Measurements from ENCODE around the gene MAZ. TPM values are rescaled to one million over a fixed set of nuclear protein-coding genes. Genes with fewer than 3 reads are reported as not detected.

Gene MAZ
- total and polyA plus RNA-seq, 2 of the 13 experiments (the other 11 are each of a cell fraction or from before 2014, with no cell fraction given): 203 to 277 TPM

GRCh38 chr16:29821643-29822115 is 15.3 kb downstream of the MAZ start (continued):
- TF ChIP-seq SP140L (CRISPR knock-in tag; IDR thresholded peaks at IDR 0.05; ENCODE audit: borderline replicate concordance): no peak
- peak; percentile 4; the same call in 1 of the 2 replicates for TF ChIP-seq GATA4 (IDR thresholded peaks at IDR 0.05; ENCODE audit: borderline replicate concordance, low read depth)

GRCh38 chr16:29824589-29825144 is 18.3 kb downstream of the MAZ start:
- Histone ChIP-seq H3K4me3 (replicated peaks in 1 of 3; ENCODE audit: insufficient read depth in 1 of 3, low read depth in 2 of 3, low read length in 3 of 3) (no peak overlapping the region), H4K20me1 (ENCODE audit: insufficient read depth, low read length) (peaks cover 5% of the 10 kb centered on the region; the same call in 1 of the 2 replicates), H3K9me3 (ENCODE audit: low read length) (no peaks in the 10 kb centered on the region), H2AFZ (ENCODE audit: low read length) (no peak overlapping the region), H3K27me3 (ENCODE audit: control insufficient read depth in 1 of 2, insufficient read depth in 2 of 2, low read length in 2 of 2) (no peaks in the 10 kb centered on the region; a peak in 1 of 5 replicates), H3K27ac (ENCODE audit: extremely low read length, insufficient read depth, low read length) (no peak overlapping the region), H3K4me2 (ENCODE audit: low read depth, low read length) (peak overlapping the region; percentile 5; the same call in 1 of the 2 replicates), H3K79me2 (ENCODE audit: insufficient read depth, low read length) (peaks cover 11% of the 10 kb centered on the region), H3K4me1 (ENCODE audit: insufficient read depth, low read length) (peaks cover 100% of the 10 kb centered on the region), H3K9ac (ENCODE audit: insufficient read depth, low read depth, low read length) (0 out of 2 replicates have a peak overlapping the region, but pooled peaks have one; percentile 14), H3K36me3 (replicated peaks in 1 of 2; ENCODE audit: control insufficient read depth in 1 of 2, insufficient read depth in 2 of 2, low read length in 2 of 2) (no peaks in the 10 kb centered on the region)
- no TSS peak for BruUV-seq (replicated peaks)
- peak; percentile 22; the same call in 1 of the 2 replicates for TF ChIP-seq FOSL2 (CRISPR knock-in tag; IDR thresholded peaks at IDR 0.05)
- peak; percentile 72 for TF ChIP-seq ZNF121 (CRISPR knock-in tag; IDR thresholded peaks at IDR 0.05)
- no peak for TF ChIP-seq ZNF713 (CRISPR knock-in tag; IDR thresholded peaks at IDR 0.05)
- peak; percentile 19; the same call in 1 of the 2 replicates for TF ChIP-seq GATAD2A (CRISPR knock-in tag; IDR thresholded peaks at IDR 0.05)
- peak; percentile 41 for TF ChIP-seq ZNF770 (CRISPR knock-in tag; IDR thresholded peaks at IDR 0.05)
- TF ChIP-seq ZNF574 (CRISPR knock-in tag; IDR thresholded peaks at IDR 0.05): no peak
- TF ChIP-seq HNRNPUL1 (IDR thresholded peaks at IDR 0.05; ENCODE audit: low read depth, low read length): no peak
- intact Hi-C loops (cut with micrococcal nuclease; ENCODE audit: unreplicated experiment): loop anchor here (5.0 kb wide), 1 partner anchor 38 kb away; the partner anchor contains the start of gene CDIPT
- no peak for FAIRE-seq
- ATAC-seq: no peak
- DNase-seq (ENCODE audit: low spot score): no peak
- CTCF ChIA-PET (ENCODE audit: low intra/inter-chr PET ratio, low total read pairs): no interaction called here
- 39% methylated on average over 7 of the region's 7 CpGs for WGBS (ENCODE audit: low lambda C conversion rate)
- in situ Hi-C loops (cut with HindIII; ENCODE audit: extremely low pct_ligation_motif_present, low pct_unique_long_range_greater_than_20kb): loop anchor here (25.0 kb wide), 1 partner anchor 838 kb away; the partner anchor contains the start of genes FBRS and PRR14
- POLR2A ChIA-PET: interaction anchor here (0.7 to 6.6 kb wide), 8 partner anchors 6 to 149 kb away, joined by 3 to 145 read pairs (median 4); partner anchors contain the start of genes CDIPT, MVP, PAGR1 and SEZ6L2

All from HepG2 (cell line).